Psoas muscle (tissue), 8 donors: Measurements from ENCODE around the gene FALEC. TPM values are rescaled to one million over a fixed set of nuclear protein-coding genes. Genes with fewer than 3 reads are reported as not detected.

Experiments used
- ATAC-seq, 4 donors: fragments of 200-7000 bp; cut with Tn5 transposase; one replicate each; pipeline ENCODE4 v1.9.1; 2020; ENCODE audit warnings: moderate library complexity in 3 of 4, mild to moderate bottlenecking in 2 of 4
- DNase-seq, 2 donors: peaks; one replicate each; pipeline ENCODE4 v3.0.0-alpha.2; 2020
- H3K27ac ChIP-seq: fragments of 200-600 bp; one replicate; pipeline ENCODE4 v1.8.0; 2022
- H3K27me3 ChIP-seq, 3 donors: fragments of 200-600 bp in 1 of 3; one replicate each; pipeline versions ENCODE4 v1.6.1 to v1.8.0; 2013 to 2022; ENCODE audit warnings: low read length in 2 of 3, mild to moderate bottlenecking in 2 of 3, moderate library complexity in 1 of 3; ENCODE audit not compliant: insufficient read depth in 3 of 3
- H3K36me3 ChIP-seq, 2 donors: fragments of 200-600 bp in 1 of 2; one replicate each; pipeline versions ENCODE4 v1.6.1 to v1.8.0; 2013 to 2022; ENCODE audit warnings: low read depth in 1 of 2, mild to moderate bottlenecking in 1 of 2, moderate library complexity in 1 of 2; ENCODE audit not compliant: insufficient read depth in 1 of 2
- H3K4me1 ChIP-seq: fragments of 200-600 bp; one replicate; pipeline ENCODE4 v1.8.0; 2022
- H3K4me3 ChIP-seq: fragments of 200-600 bp; one replicate; pipeline ENCODE4 v1.8.0; 2022; ENCODE audit warnings: mild to moderate bottlenecking
- H3K9me3 ChIP-seq: fragments of 200-600 bp; one replicate; pipeline ENCODE4 v1.8.0; 2022
- CTCF ChIP-seq: fragments of 200-600 bp; IDR thresholded peaks from one replicate; pipeline ENCODE4 v1.8.0; 2022; ENCODE audit warnings: antibody characterized with exemption
- WGBS, 3 donors: extraction: QIAGEN DNeasy Blood & Tissue Kit; methylation state at CpG; one replicate each; pipeline versions ENCODE4 v1.1.6 to v1.1.7; 2013; 5-methylcytosine and 5-hydroxymethylcytosine counted together
- intact Hi-C, 2 donors: fragments of 100-400 bp; cut with DNase I; formaldehyde crosslinking; loops; one replicate each; pipeline versions ENCODE4 v1.11.0 to v1.14.2; 2022
- polyA plus RNA-seq, 3 donors: library from polyadenylated mRNA; stranded (reverse); fragments of 200-250 nt; gene quantifications; one replicate each; pipeline ENCODE4 v1.2.3, GENCODE V29; 2013
- total RNA-seq, 4 donors: library from RNA; stranded (reverse); fragmentation: NEBNext Ultra II Directional in 2 of 4; extraction: Animal tissue kit (Norgen Biotek cat#: 25700) in 2 of 4; gene quantifications; one replicate each; pipeline versions ENCODE4 v1.2.1 to v1.2.4, GENCODE V29; 2021 to 2023
- donor health status: healthy with polysubstance abuse.
- donor health status: DM: no; HTN: no; CAD: no; lungs with moderate emphysema.
- donor health status: Bipolar disorder and iron deficiency.
- donor health status: healthy.
- donor health status: DM: yes; HTN: yes; CAD: no.
- donor health status: DM: no; HTN: no; CAD: no.
- donor health status: DM: no; HTN: no; CAD: no.
- donor health status: DM: yes; HTN: yes; CAD: no.

Gene FALEC
- total and polyA plus RNA-seq, 7 donors = 0.38 to 1.2 (median 0.39) TPM; not detected in 4

GRCh38 chr1:150548324-150548631 is 32.7 kb downstream of the FALEC start:
- WGBS, 3 donors = 48 to 54% (median 48%) methylated on average over 4 of the region's 4 CpGs
- peaks cover 10% of the 10 kb centered on the region for H3K4me1 ChIP-seq
- H3K27me3 ChIP-seq = no peaks in the 10 kb centered on the region
- ATAC-seq (no peak), DNase-seq (no peak)
- intact Hi-C loops = no loop called here
- H3K27ac ChIP-seq = peak overlapping the region; percentile 78
- H3K4me3 ChIP-seq = peak overlapping the region; percentile 66
- TF ChIP-seq CTCF = no peak
- no peaks in the 10 kb centered on the region for H3K9me3 ChIP-seq
- H3K36me3 ChIP-seq = no peaks in the 10 kb centered on the region

- intact Hi-C loops = no loop called here
- TF ChIP-seq CTCF = no peak
- H3K9me3 ChIP-seq = no peaks in the 10 kb centered on the region
- peak; percentile 55 to 79 (median 75) for ATAC-seq
- 0% methylated on average over 39 to 91 of the region's 91 CpGs for WGBS, 3 donors
- H3K4me1 ChIP-seq = peaks cover 10% of the 10 kb centered on the region
- DNase-seq = peak; percentile 75 to 87
- no peaks in the 10 kb centered on the region for H3K27me3 ChIP-seq
- no peaks in the 10 kb centered on the region for H3K36me3 ChIP-seq
- H3K4me3 ChIP-seq = peak within 1 kb of the TSS; percentile 66
- peak within 1 kb of the TSS; percentile 78 for H3K27ac ChIP-seq
Observed at GRCh38 chr1:150548632-150549495, 33.3 kb downstream of the FALEC start, which contains the start of gene ADAMTSL4. Gene ADAMTSL4, plus strand, starts transcription at chr1:150549408. Its CDS starts 2,881 bp downstream, at chr1:150552289.

GRCh38 chr1:150549496-150550221 is 34.1 kb downstream of the FALEC start:
- DNase-seq = peak; percentile 60 to 76
- peak; percentile 10 to 44 (median 20) for ATAC-seq
- H3K4me1 ChIP-seq = peaks cover 10% of the 10 kb centered on the region
- peak overlapping the region; percentile 78 for H3K27ac ChIP-seq
- WGBS, 3 donors = 7 to 14% (median 7%) methylated on average over 21 to 43 of the region's 43 CpGs
- H3K4me3 ChIP-seq = peak overlapping the region; percentile 66
- no peaks in the 10 kb centered on the region for H3K9me3 ChIP-seq
- no peaks in the 10 kb centered on the region for H3K27me3 ChIP-seq
- intact Hi-C loops = no loop called here
- no peak for TF ChIP-seq CTCF
- H3K36me3 ChIP-seq = no peaks in the 10 kb centered on the region

GRCh38 chr1:150550222-150551050 is 34.9 kb downstream of the FALEC start:
- Histone ChIP-seq H3K27ac (peak overlapping the region; percentile 78), H3K4me1 (peaks cover 10% of the 10 kb centered on the region), H3K9me3 (no peaks in the 10 kb centered on the region), H3K36me3 (peaks cover 0 to 3% of the 10 kb centered on the region in 2 donors), H3K4me3 (peak overlapping the region; percentile 66), H3K27me3 (no peaks in the 10 kb centered on the region)
- intact Hi-C loops = no loop called here
- 21 to 37% (median 34%) methylated on average over 21 to 22 of the region's 22 CpGs for WGBS, 3 donors
- no peak for TF ChIP-seq CTCF
- peak in 2 of 4 donors; percentile 5 to 15 for ATAC-seq
- DNase-seq = peak; percentile 67 to 68
